SK-N-SH (cell line): ENCODE results near the gene SSNA1. TPM values are rescaled to one million over a fixed set of nuclear protein-coding genes. Genes with fewer than 3 reads are reported as not detected.
A peak's percentile ranks its signal among the peaks of the same experiment; 100 is the strongest.

ENCODE experiments used
- CTCF ChIA-PET: fragments of 300-600, 350-600 bp; formaldehyde crosslinking; extraction: SDS; loops from one replicate; lab custom pipeline; 2021; lab: Yijun Ruan, JAX
- POLR2A ChIA-PET: fragments of 350-600 bp; sonication (Branson Sonifier 250); formaldehyde crosslinking; extraction: SDS; loops from one replicate; lab custom pipeline; 2020; ENCODE audit warnings: antibody characterized with exemption, inconsistent platforms; lab: Yijun Ruan, JAX
- DNase-seq: peaks from one replicate; pipeline ENCODE4 v3.0.0; 2012
- H2AFZ ChIP-seq: fragments of 200-600 bp; sonication (generic); 2 replicates; pipeline ENCODE4 v1.8.1; 2016; ENCODE audit warnings: antibody characterized with exemption, mild to moderate bottlenecking, low read depth
- H3F3A ChIP-seq: fragments of 200-600 bp; sonication (generic); replicated peaks from 2 replicates; pipeline ENCODE3; 2016; ENCODE audit warnings: antibody characterized with exemption, mild to moderate bottlenecking; ENCODE audit not compliant: insufficient read depth
- H3K27ac ChIP-seq, 2 experiments: fragments of 200-500 bp in 1 of 2; fragments of 200-600 bp in 1 of 2; sonication (Bioruptor generic) in 1 of 2; sonication (generic), shearing (Covaris generic) in 1 of 2; 2 replicates each; pipeline versions ENCODE4 v1.5.1 to v1.6.1; 2014 to 2016; ENCODE audit warnings: low read depth in 2 of 2, inconsistent platforms in 1 of 2, low read length in 1 of 2, mild to moderate bottlenecking in 1 of 2, mixed read lengths in 1 of 2
- H3K27me3 ChIP-seq: fragments of 200-600 bp; sonication (generic), shearing (Covaris generic); 2 replicates; pipeline ENCODE4 v1.6.1; 2016; ENCODE audit warnings: mixed run types; ENCODE audit not compliant: insufficient read depth
- H3K36me3 ChIP-seq, 2 experiments: fragments of 200-500 bp in 1 of 2; fragments of 200-600 bp in 1 of 2; sonication (Bioruptor generic) in 1 of 2; sonication (generic) in 1 of 2; replicated peaks in 1 of 2; 2 replicates each; pipeline versions ENCODE3 to v1.5.1; 2014 to 2016; ENCODE audit warnings: low read length in 1 of 2, mild to moderate bottlenecking in 1 of 2; ENCODE audit not compliant: insufficient read depth in 2 of 2, control insufficient read depth in 1 of 2
- H3K4me1 ChIP-seq, 2 experiments: fragments of 200-500 bp in 1 of 2; fragments of 200-600 bp in 1 of 2; sonication (Bioruptor generic) in 1 of 2; sonication (generic), shearing (Covaris generic) in 1 of 2; 2 replicates each; pipeline versions ENCODE4 v1.5.1 to v1.6.1; 2014 to 2016; ENCODE audit warnings: low read depth in 1 of 2, low read length in 1 of 2, mixed run types in 1 of 2; ENCODE audit not compliant: insufficient read depth in 2 of 2, control insufficient read depth in 1 of 2
- H3K4me2 ChIP-seq: fragments of 200-600 bp; sonication (generic), shearing (Covaris generic); 2 replicates; pipeline ENCODE4 v1.6.1; 2017; ENCODE audit warnings: mixed run types
- H3K4me3 ChIP-seq, 2 experiments: fragments of 200-500 bp in 1 of 2; fragments of 200-600 bp in 1 of 2; sonication (Bioruptor generic) in 1 of 2; sonication (generic), shearing (Covaris generic) in 1 of 2; 2 replicates each; pipeline versions ENCODE4 v1.5.1 to v1.8.1; 2014 to 2016; ENCODE audit warnings: low read depth in 2 of 2, inconsistent platforms in 1 of 2, low read length in 1 of 2, mild to moderate bottlenecking in 1 of 2, mixed read lengths in 1 of 2, moderate library complexity in 1 of 2
- H3K79me2 ChIP-seq: fragments of 200-600 bp; sonication (generic); 2 replicates; pipeline ENCODE4 v1.8.1; 2017; ENCODE audit warnings: mild to moderate bottlenecking; ENCODE audit not compliant: insufficient read depth
- H3K9ac ChIP-seq: fragments of 200-600 bp; sonication (generic); 2 replicates; pipeline ENCODE4 v1.6.1; 2017; ENCODE audit warnings: mixed run types
- H3K9me2 ChIP-seq: fragments of 200-600 bp; sonication (generic); 2 replicates; pipeline ENCODE4 v1.6.1; 2017; ENCODE audit warnings: mixed run types
- H3K9me3 ChIP-seq: fragments of 200-600 bp; sonication (generic); 2 replicates; pipeline ENCODE4 v1.6.1; 2017; ENCODE audit warnings: mixed run types, mild to moderate bottlenecking, moderate library complexity
- H4K20me1 ChIP-seq: fragments of 200-600 bp; sonication (generic); 2 replicates; pipeline ENCODE4 v1.6.1; 2017; ENCODE audit warnings: mild to moderate bottlenecking, mixed run types; ENCODE audit not compliant: insufficient read depth
- CHD2 ChIP-seq: fragments of 150-350 bp; IDR thresholded peaks from 2 replicates; pipeline ENCODE4 v1.6.1; 2018; ENCODE audit warnings: low read length; ENCODE audit not compliant: partially characterized antibody
- ELF1 ChIP-seq: IDR thresholded peaks from 2 replicates; pipeline ENCODE4 v1.4.0; 2012
- EP300 ChIP-seq, 2 experiments: IDR thresholded peaks; 2 replicates each; pipeline versions ENCODE4 v1.4.0 to v1.6.1; 2012; ENCODE audit warnings: borderline replicate concordance in 1 of 2, low read depth in 1 of 2, low read length in 1 of 2
- FOSL2 ChIP-seq: IDR thresholded peaks from 2 replicates; pipeline ENCODE4 v1.4.0; 2012; ENCODE audit warnings: low read depth, mild to moderate bottlenecking, moderate library complexity, borderline replicate concordance
- GABPA ChIP-seq: IDR thresholded peaks from 2 replicates; pipeline ENCODE4 v1.4.0; 2012; ENCODE audit warnings: low read depth, mild to moderate bottlenecking
- GATA2 ChIP-seq: sonication (generic); formaldehyde crosslinking; IDR thresholded peaks from 2 replicates; pipeline ENCODE4 v1.5.0; 2020; ENCODE audit warnings: mild to moderate bottlenecking, missing genetic modification reagents
- JUND ChIP-seq: IDR thresholded peaks from 2 replicates; pipeline ENCODE4 v1.4.0; 2012
- MEF2A ChIP-seq: IDR thresholded peaks from 2 replicates; pipeline ENCODE4 v1.4.0; 2012; ENCODE audit warnings: low read depth, borderline replicate concordance
- NFIC ChIP-seq: IDR thresholded peaks from 2 replicates; pipeline ENCODE4 v1.4.0; 2012; ENCODE audit warnings: borderline replicate concordance
- NRF1 ChIP-seq: IDR thresholded peaks from 2 replicates; pipeline ENCODE4 v1.6.1; 2012; ENCODE audit warnings: low read depth, mild to moderate bottlenecking, low read length
- RAD21 ChIP-seq: IDR thresholded peaks from 2 replicates; pipeline ENCODE4 v1.6.1; 2012; ENCODE audit warnings: mild to moderate bottlenecking, low read length
- SMC3 ChIP-seq: IDR thresholded peaks from 2 replicates; pipeline ENCODE4 v1.6.1; 2012; ENCODE audit warnings: low read depth, low read length, improper control_type of control experiment
- TAF1 ChIP-seq: IDR thresholded peaks from 2 replicates; pipeline ENCODE4 v1.6.1; 2012; ENCODE audit warnings: low read depth, mild to moderate bottlenecking, low read length, moderate library complexity, borderline replicate concordance
- YY1 ChIP-seq: IDR thresholded peaks from 2 replicates; pipeline ENCODE4 v1.4.0; 2012; ENCODE audit warnings: low read depth, mild to moderate bottlenecking
- WGBS: methylation state at CpG from one replicate; pipeline ENCODE4 v1.1.6; 2017; ENCODE audit warnings: low lambda C conversion rate; 5-methylcytosine and 5-hydroxymethylcytosine counted together
- polyA plus RNA-seq, 3 experiments: library from polyadenylated mRNA; depleted of rRNA; stranded (reverse); fragments of >200 nt; gene quantifications; 2 replicates each; pipeline ENCODE4 v1.2.3, GENCODE V29; 2012
- TF ChIP-seq, protein P1 (sequence below): IDR thresholded peaks from 2 replicates; pipeline ENCODE4 v1.6.1; 2012; ENCODE audit warnings: mild to moderate bottlenecking, low read depth, low read length, moderate library complexity
- TF ChIP-seq, protein P2 (sequence below): IDR thresholded peaks from 2 replicates; pipeline ENCODE4; 2012
- TF ChIP-seq, protein P3 (sequence below): fragments of 200-600 bp; sonication (generic); IDR thresholded peaks from 2 replicates; pipeline ENCODE4 v1.6.1; 2017; ENCODE audit warnings: antibody characterized with exemption, mild to moderate bottlenecking, moderate library complexity
- TF ChIP-seq, protein P4 (sequence below): fragments of 150-350 bp; IDR thresholded peaks from 2 replicates; pipeline ENCODE4 v1.6.1; 2017; ENCODE audit warnings: antibody characterized with exemption, low read length, low read depth, borderline replicate concordance
- TF ChIP-seq, protein P5 (sequence below): IDR thresholded peaks from 2 replicates; pipeline ENCODE4 v1.4.0; 2012; ENCODE audit warnings: low read depth, borderline replicate concordance

The SSNA1 gene
- polyA plus RNA-seq, 1 of the 3 experiments (the other 2 are of a cell fraction): 124 TPM

DNA sequence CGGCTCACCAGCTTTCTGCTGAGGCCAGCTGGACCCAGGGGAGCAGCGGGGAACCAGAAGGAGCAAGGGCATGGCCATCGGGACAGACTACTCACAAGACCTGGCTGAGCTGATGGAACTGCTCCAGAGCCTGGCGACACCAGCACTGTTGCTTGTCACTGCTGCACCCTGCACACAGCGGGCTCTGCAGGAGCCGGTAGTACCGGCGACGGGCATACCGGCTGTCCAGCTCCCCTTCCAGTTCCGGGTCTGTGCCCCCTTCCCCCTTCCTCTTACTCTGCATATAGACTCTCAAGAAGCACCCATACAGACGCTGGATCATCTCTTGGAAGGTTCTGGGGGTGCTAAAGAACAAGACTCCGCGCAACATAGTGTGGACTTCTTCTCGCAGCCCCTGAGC is 1.1 kb upstream of the SSNA1 start:
- POLR2A ChIA-PET: interaction anchor here (1.2 to 1.5 kb wide), 3 partner anchors 17 to 35 kb away, joined by 3 to 6 read pairs (median 3); partner anchors contain the start of genes LRRC26 and RNF208
- 56% methylated on average over 5 of the region's 15 CpGs for WGBS
- H3K9ac ChIP-seq: peak overlapping the region; percentile 85

More for the DNA sequence above, 1.1 kb upstream of the SSNA1 start:
- peaks cover 3 to 53% of the 10 kb centered on the region in 2 experiments for H3K36me3 ChIP-seq
- H3K4me1 ChIP-seq: peaks cover 12 to 35% of the 10 kb centered on the region in 2 experiments; a peak in 3 of 4 replicates
- no peaks in the 10 kb centered on the region for H3K9me3 ChIP-seq
- no peaks in the 10 kb centered on the region for H3K27me3 ChIP-seq
- CTCF ChIA-PET: interaction anchor here (0.8 to 3.5 kb wide), 5 partner anchors 11 to 57 kb away, joined by 3 to 24 read pairs (median 7); partner anchors contain the start of genes LRRC26 and TMEM210
- no peak for DNase-seq
- H3F3A ChIP-seq: peaks cover 16% of the 10 kb centered on the region
- no peak overlapping the region for H3K27ac ChIP-seq
- no peaks in the 10 kb centered on the region for H3K9me2 ChIP-seq
- H3K79me2 ChIP-seq: peaks cover 51% of the 10 kb centered on the region
- H3K4me2 ChIP-seq: peak overlapping the region; percentile 99
- peaks cover 22% of the 10 kb centered on the region for H4K20me1 ChIP-seq
- H2AFZ ChIP-seq: no peak overlapping the region
- TF ChIP-seq FOSL2 (no peak), ELF1 (no peak), YY1 (no peak), JUND (no peak), SMC3 (no peak), GATA2 (no peak), TAF1 (no peak), GABPA (no peak), NRF1 (no peak), RAD21 (no peak), CHD2 (no peak), NFIC (no peak), EP300 (IDR thresholded peaks at IDR 0.05; ENCODE audit: borderline replicate concordance in 1 of 2, low read depth in 1 of 2, low read length in 1 of 2) (no peak), MEF2A (no peak)
- TF ChIP-seq, protein P1, sequence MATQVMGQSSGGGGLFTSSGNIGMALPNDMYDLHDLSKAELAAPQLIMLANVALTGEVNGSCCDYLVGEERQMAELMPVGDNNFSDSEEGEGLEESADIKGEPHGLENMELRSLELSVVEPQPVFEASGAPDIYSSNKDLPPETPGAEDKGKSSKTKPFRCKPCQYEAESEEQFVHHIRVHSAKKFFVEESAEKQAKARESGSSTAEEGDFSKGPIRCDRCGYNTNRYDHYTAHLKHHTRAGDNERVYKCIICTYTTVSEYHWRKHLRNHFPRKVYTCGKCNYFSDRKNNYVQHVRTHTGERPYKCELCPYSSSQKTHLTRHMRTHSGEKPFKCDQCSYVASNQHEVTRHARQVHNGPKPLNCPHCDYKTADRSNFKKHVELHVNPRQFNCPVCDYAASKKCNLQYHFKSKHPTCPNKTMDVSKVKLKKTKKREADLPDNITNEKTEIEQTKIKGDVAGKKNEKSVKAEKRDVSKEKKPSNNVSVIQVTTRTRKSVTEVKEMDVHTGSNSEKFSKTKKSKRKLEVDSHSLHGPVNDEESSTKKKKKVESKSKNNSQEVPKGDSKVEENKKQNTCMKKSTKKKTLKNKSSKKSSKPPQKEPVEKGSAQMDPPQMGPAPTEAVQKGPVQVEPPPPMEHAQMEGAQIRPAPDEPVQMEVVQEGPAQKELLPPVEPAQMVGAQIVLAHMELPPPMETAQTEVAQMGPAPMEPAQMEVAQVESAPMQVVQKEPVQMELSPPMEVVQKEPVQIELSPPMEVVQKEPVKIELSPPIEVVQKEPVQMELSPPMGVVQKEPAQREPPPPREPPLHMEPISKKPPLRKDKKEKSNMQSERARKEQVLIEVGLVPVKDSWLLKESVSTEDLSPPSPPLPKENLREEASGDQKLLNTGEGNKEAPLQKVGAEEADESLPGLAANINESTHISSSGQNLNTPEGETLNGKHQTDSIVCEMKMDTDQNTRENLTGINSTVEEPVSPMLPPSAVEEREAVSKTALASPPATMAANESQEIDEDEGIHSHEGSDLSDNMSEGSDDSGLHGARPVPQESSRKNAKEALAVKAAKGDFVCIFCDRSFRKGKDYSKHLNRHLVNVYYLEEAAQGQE: no peak
- TF ChIP-seq, protein P2, sequence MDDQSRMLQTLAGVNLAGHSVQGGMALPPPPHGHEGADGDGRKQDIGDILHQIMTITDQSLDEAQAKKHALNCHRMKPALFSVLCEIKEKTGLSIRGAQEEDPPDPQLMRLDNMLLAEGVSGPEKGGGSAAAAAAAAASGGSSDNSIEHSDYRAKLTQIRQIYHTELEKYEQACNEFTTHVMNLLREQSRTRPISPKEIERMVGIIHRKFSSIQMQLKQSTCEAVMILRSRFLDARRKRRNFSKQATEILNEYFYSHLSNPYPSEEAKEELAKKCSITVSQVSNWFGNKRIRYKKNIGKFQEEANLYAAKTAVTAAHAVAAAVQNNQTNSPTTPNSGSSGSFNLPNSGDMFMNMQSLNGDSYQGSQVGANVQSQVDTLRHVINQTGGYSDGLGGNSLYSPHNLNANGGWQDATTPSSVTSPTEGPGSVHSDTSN: no peak
- TF ChIP-seq, protein P3, sequence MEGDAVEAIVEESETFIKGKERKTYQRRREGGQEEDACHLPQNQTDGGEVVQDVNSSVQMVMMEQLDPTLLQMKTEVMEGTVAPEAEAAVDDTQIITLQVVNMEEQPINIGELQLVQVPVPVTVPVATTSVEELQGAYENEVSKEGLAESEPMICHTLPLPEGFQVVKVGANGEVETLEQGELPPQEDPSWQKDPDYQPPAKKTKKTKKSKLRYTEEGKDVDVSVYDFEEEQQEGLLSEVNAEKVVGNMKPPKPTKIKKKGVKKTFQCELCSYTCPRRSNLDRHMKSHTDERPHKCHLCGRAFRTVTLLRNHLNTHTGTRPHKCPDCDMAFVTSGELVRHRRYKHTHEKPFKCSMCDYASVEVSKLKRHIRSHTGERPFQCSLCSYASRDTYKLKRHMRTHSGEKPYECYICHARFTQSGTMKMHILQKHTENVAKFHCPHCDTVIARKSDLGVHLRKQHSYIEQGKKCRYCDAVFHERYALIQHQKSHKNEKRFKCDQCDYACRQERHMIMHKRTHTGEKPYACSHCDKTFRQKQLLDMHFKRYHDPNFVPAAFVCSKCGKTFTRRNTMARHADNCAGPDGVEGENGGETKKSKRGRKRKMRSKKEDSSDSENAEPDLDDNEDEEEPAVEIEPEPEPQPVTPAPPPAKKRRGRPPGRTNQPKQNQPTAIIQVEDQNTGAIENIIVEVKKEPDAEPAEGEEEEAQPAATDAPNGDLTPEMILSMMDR: no peak
- TF ChIP-seq, protein P4, sequence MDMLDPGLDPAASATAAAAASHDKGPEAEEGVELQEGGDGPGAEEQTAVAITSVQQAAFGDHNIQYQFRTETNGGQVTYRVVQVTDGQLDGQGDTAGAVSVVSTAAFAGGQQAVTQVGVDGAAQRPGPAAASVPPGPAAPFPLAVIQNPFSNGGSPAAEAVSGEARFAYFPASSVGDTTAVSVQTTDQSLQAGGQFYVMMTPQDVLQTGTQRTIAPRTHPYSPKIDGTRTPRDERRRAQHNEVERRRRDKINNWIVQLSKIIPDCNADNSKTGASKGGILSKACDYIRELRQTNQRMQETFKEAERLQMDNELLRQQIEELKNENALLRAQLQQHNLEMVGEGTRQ: no peak
- TF ChIP-seq, protein P5, sequence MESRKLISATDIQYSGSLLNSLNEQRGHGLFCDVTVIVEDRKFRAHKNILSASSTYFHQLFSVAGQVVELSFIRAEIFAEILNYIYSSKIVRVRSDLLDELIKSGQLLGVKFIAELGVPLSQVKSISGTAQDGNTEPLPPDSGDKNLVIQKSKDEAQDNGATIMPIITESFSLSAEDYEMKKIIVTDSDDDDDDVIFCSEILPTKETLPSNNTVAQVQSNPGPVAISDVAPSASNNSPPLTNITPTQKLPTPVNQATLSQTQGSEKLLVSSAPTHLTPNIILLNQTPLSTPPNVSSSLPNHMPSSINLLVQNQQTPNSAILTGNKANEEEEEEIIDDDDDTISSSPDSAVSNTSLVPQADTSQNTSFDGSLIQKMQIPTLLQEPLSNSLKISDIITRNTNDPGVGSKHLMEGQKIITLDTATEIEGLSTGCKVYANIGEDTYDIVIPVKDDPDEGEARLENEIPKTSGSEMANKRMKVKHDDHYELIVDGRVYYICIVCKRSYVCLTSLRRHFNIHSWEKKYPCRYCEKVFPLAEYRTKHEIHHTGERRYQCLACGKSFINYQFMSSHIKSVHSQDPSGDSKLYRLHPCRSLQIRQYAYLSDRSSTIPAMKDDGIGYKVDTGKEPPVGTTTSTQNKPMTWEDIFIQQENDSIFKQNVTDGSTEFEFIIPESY: no peak
- peak overlapping the region; percentile 71 to 84 for H3K4me3 ChIP-seq
